Jurkat, Clone E6-1 (cell line): ENCODE results near the gene YKT6. TPM values are rescaled to one million over a fixed set of nuclear protein-coding genes. Genes with fewer than 3 reads are reported as not detected.

Source experiments
- DNase-seq: peaks from one replicate; pipeline ENCODE4 v3.0.0-alpha.2; 2011; ENCODE audit warnings: low read depth, low spot score
- H3K4me3 ChIP-seq: 2 replicates; pipeline ENCODE4 v1.5.1; 2011; ENCODE audit warnings: mild to moderate bottlenecking, low read length, control low read depth, moderate library complexity
- polyA plus RNA-seq: library from polyadenylated mRNA; unstranded; fragments of >200 nt; gene quantifications from one replicate; pipeline ENCODE4 v1.2.1, GENCODE V29; 2012; ENCODE audit warnings: missing spikeins; ENCODE audit not compliant: insufficient read length, insufficient read depth

Gene YKT6
- 87.1 TPM for polyA plus RNA-seq

GRCh38 chr7:44200699-44201461 is at the start of gene YKT6:
TSS of gene YKT6 (plus strand) at chr7:44200978. CDS start at chr7:44201136, 158 bp downstream.
- DNase-seq, result peak; percentile 96

GRCh38 chr7:44151956-44152355 is 48.8 kb upstream of the YKT6 start:
- no peak for DNase-seq
- H3K4me3 ChIP-seq, result no peak overlapping the region

More at GRCh38 chr7:44200699-44201461, at the start of gene YKT6:
- H3K4me3 ChIP-seq, result peak within 1 kb of the TSS; percentile 79

- no peak overlapping the region for H3K4me3 ChIP-seq
- DNase-seq, result no peak
These were observed 47.5 kb upstream of the YKT6 start for GRCh38 chr7:44152971-44153947.

- DNase-seq, result no peak
- no peak overlapping the region for H3K4me3 ChIP-seq
These were observed 46.8 kb upstream of the YKT6 start for GRCh38 chr7:44153948-44154335.

- no peak for DNase-seq
- H3K4me3 ChIP-seq, result no peak overlapping the region
These were observed 46.1 kb upstream of the YKT6 start for GRCh38 chr7:44154703-44155102.

- no peak overlapping the region for H3K4me3 ChIP-seq
- DNase-seq, result no peak
These were observed 45.3 kb upstream of the YKT6 start for GRCh38 chr7:44155191-44156185.

- no peak for DNase-seq
- H3K4me3 ChIP-seq, result no peak overlapping the region
These were observed 44.2 kb upstream of the YKT6 start for GRCh38 chr7:44156453-44157010.

- no peak overlapping the region for H3K4me3 ChIP-seq
- no peak for DNase-seq
These were observed 43.4 kb upstream of the YKT6 start for GRCh38 chr7:44157116-44158080.

- H3K4me3 ChIP-seq, result no peak overlapping the region
- no peak for DNase-seq
These were observed 42.5 kb upstream of the YKT6 start for GRCh38 chr7:44158096-44158872.

GRCh38 chr7:44158873-44159631 is 41.7 kb upstream of the YKT6 start:
- H3K4me3 ChIP-seq, result no peak overlapping the region
- DNase-seq, result no peak

- no peak overlapping the region for H3K4me3 ChIP-seq
- DNase-seq, result no peak
These were observed 40.8 kb upstream of the YKT6 start for GRCh38 chr7:44159824-44160630.

- H3K4me3 ChIP-seq, result no peak overlapping the region
- no peak for DNase-seq
These were observed 39.4 kb upstream of the YKT6 start for GRCh38 chr7:44161371-44161770.

GRCh38 chr7:44162179-44162578 is 38.6 kb upstream of the YKT6 start:
- no peak for DNase-seq

GRCh38 chr7:44162785-44163395 is 37.9 kb upstream of the YKT6 start:
- no peak for DNase-seq
- H3K4me3 ChIP-seq, result no peak overlapping the region

More at GRCh38 chr7:44162179-44162578, 38.6 kb upstream of the YKT6 start:
- no peak overlapping the region for H3K4me3 ChIP-seq

GRCh38 chr7:44163591-44163990 is 37.2 kb upstream of the YKT6 start:
- DNase-seq, result no peak
- H3K4me3 ChIP-seq, result no peak overlapping the region
